Measurements from ENCODE around the gene CIRBP. TPM values are rescaled to one million over a fixed set of nuclear protein-coding genes. Genes with fewer than 3 reads are reported as not detected.

CIRBP gene
- total RNA-seq, 1 donor from 2014 or later = 352 TPM

- H3K4me1 ChIP-seq = peaks cover 44% of the 10 kb centered on the region
- no peaks in the 10 kb centered on the region for H3K36me3 ChIP-seq
- intact Hi-C loops (cut with DNase I) = no loop called here
- ATAC-seq (no peak), DNase-seq (no peak)
- no peaks in the 10 kb centered on the region for H3K9me3 ChIP-seq
- H3K27me3 ChIP-seq (ENCODE audit: low read depth) = peaks cover 9% of the 10 kb centered on the region
- no peak for TF ChIP-seq CTCF (IDR thresholded peaks at IDR 0.05)
- no peak within 1 kb of the TSS for H3K27ac ChIP-seq
- peak within 1 kb of the TSS; percentile 54 for H3K4me3 ChIP-seq
These were observed 31.3 kb upstream of the CIRBP start, which contains the start of gene CBARP for GRCh38 chr19:1237754-1238368. Gene CBARP, minus strand, starts transcription at chr19:1238005. Its CDS starts 1,905 bp downstream, at chr19:1236100.

- intact Hi-C loops (cut with DNase I) = no loop called here
- ATAC-seq = no peak
- no peak for DNase-seq
- Histone ChIP-seq H3K36me3 (no peaks in the 10 kb centered on the region), H3K9me3 (no peaks in the 10 kb centered on the region), H3K27ac (no peak overlapping the region), H3K4me1 (peaks cover 44% of the 10 kb centered on the region), H3K27me3 (ENCODE audit: low read depth) (peaks cover 9% of the 10 kb centered on the region), H3K4me3 (peak overlapping the region; percentile 37)
- no peak for TF ChIP-seq CTCF (IDR thresholded peaks at IDR 0.05)
These were observed 30.5 kb upstream of the CIRBP start for GRCh38 chr19:1238369-1239303.

- intact Hi-C loops (cut with DNase I) = no loop called here
- no peak for ATAC-seq
- TF ChIP-seq CTCF (IDR thresholded peaks at IDR 0.05) = no peak
These were observed 29.7 kb upstream of the CIRBP start for GRCh38 chr19:1239420-1239795.

GRCh38 chr19:1239796-1240737, 29.1 kb upstream of the CIRBP start:
- peak; percentile 89 for DNase-seq
- intact Hi-C loops (cut with DNase I) = no loop called here
- Histone ChIP-seq H3K27ac (peak overlapping the region; percentile 65), H3K4me1 (peaks cover 56% of the 10 kb centered on the region), H3K27me3 (ENCODE audit: low read depth) (peaks cover 9% of the 10 kb centered on the region), H3K4me3 (peak overlapping the region; percentile 80), H3K9me3 (no peaks in the 10 kb centered on the region), H3K36me3 (peaks cover 4% of the 10 kb centered on the region)
- TF ChIP-seq CTCF (IDR thresholded peaks at IDR 0.05) = peak; percentile 91
- peak; percentile 60 to 77 for ATAC-seq

More at GRCh38 chr19:1239420-1239795, 29.7 kb upstream of the CIRBP start:
- Histone ChIP-seq H3K36me3 (peaks cover 4% of the 10 kb centered on the region), H3K27me3 (ENCODE audit: low read depth) (peaks cover 9% of the 10 kb centered on the region), H3K4me3 (no peak overlapping the region), H3K27ac (peak overlapping the region; percentile 65), H3K4me1 (peaks cover 49% of the 10 kb centered on the region), H3K9me3 (no peaks in the 10 kb centered on the region)
- DNase-seq = no peak

- TF ChIP-seq CTCF (IDR thresholded peaks at IDR 0.05) = no peak
- DNase-seq = no peak
- no peak for ATAC-seq
- intact Hi-C loops (cut with DNase I) = no loop called here
- Histone ChIP-seq H3K27ac (peak overlapping the region; percentile 91), H3K4me1 (peaks cover 64% of the 10 kb centered on the region), H3K4me3 (peak overlapping the region; percentile 80), H3K27me3 (ENCODE audit: low read depth) (peaks cover 9% of the 10 kb centered on the region), H3K36me3 (peaks cover 4% of the 10 kb centered on the region), H3K9me3 (no peaks in the 10 kb centered on the region)
These were observed 28.2 kb upstream of the CIRBP start for GRCh38 chr19:1240925-1241324.

Data from lower lobe of right lung (tissue), 2 donors.